COLO668 (cell line): ENCODE results near the gene SNRNP48.

Source experiments
- DNase-seq: peaks from one replicate; lab custom pipeline; 2025; ENCODE audit not compliant: unreplicated experiment; lab: John Stamatoyannopoulos, UW

SNRNP48 gene

DNA sequence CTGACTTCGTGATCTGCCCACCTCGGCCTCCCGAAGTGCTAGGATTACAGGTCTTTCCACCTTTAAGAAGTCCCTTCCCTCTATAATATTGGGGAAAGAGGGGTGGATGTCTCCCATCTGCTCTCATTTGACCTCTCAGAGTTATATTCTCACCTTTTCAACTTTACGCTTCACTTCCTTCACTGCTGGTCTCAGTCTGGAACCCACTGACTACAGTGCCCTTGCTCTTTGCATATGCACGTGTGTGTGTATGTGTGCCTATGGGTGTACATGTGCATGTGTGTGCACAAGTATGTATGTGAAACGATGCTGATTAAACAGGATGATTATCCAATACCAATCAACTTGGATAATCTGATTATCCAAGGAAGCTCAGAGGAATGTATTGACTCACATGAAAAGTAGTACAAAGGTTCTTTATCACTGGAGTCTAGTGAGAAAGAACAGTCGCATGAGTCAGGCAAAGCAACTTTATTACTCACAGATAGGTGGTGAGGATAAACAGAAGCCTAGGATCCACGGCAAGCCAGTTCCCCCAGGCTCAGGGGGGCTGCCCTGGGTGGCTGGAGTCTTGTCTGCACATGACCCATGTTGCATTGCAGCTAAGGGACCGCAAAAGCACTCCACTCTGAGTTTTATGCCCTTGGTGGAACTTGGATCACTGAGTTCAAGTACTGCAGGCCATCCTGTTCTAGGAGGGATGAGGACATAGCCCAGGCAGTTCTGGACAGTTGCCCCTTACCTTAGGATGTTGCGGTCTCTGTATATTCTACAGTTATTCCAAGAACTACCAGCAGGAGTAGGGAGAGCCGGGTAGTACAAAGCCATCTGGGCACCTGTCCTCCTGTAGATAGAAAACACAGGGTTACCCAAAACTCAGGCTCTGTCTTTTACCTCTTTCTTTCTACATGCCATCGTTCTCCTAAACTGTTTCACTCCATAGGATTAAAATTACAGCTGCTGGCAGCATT lies 50.9 kb downstream of the SNRNP48 start:
- DNase-seq: no peak

DNA sequence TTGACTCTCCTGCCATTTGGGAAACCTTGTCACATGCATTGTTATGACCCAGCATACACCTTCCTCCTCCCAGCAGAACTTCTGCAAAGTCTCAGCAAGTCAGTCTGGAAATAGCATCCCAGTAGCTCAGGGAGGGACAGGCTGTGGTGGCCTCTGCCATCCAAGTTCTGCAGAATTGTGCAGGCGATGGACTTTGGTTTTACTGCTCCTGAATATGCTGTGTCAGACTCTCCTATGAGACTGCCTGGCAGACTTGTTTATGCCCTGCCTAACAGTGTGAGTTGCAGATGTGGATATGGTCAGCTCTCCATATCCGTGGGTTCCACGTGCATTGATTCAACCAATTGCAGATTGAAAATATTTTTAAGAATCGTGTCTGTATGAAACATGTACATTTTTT lies 52.8 kb downstream of the SNRNP48 start:
- DNase-seq: no peak

DNA sequence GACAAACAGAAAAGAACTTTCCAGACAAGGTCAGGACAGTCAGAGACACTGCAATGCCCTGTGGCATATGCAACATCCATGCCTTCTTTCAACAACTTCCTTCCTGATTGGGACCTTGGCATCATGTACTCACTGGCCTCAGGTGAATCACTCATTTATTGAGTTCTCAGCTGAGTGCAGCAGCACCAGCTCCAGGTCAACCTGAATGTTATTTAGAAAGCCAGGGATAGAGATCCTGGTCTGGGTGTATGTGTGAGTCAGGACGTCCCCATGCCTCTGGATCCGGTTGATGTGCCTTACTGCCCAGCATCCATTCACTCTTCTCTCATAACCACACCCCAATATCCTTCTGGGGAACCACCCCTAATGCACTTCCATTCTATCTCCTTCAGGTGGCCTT lies 54.4 kb downstream of the SNRNP48 start:
- DNase-seq: no peak

DNA sequence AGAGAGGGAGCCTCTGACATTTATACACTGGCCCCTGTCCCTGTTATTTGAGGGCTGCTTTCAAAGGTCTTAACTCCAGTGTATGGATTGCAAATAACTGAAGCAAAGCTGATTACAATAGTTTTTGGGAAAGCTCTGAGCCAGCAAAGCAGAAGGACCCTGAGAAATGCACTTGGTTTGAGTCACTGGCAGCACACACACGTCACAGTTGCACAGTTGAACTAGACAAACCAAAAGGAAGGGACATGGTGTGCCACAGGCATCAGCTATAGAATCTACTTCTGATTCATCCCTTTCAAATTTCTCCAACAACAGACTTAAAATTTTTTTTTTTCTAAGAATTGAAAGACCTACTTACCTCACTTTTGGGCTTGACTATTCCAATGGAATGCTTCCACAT lies 56.4 kb downstream of the SNRNP48 start:
- no peak for DNase-seq

DNA sequence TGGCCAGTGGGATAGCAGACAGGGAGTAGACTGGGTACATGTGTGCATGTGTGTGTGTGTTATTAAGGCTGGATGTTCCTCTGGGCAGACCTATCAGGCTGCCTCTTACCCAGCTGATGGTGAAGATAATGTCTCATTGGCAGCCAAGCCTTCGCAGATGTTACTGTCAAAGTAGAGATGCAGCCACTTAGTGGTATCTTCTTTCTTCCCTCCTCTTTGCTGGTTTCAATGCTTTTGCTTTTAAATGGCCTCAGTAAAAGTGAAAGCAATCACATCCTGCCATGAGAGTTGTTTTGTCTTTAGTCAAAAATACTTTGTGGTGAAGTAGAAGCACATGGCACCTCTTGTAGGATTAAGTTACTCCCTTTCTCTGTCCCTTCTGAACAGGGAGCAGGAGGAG lies 57.5 kb downstream of the SNRNP48 start:
- DNase-seq: no peak

DNA sequence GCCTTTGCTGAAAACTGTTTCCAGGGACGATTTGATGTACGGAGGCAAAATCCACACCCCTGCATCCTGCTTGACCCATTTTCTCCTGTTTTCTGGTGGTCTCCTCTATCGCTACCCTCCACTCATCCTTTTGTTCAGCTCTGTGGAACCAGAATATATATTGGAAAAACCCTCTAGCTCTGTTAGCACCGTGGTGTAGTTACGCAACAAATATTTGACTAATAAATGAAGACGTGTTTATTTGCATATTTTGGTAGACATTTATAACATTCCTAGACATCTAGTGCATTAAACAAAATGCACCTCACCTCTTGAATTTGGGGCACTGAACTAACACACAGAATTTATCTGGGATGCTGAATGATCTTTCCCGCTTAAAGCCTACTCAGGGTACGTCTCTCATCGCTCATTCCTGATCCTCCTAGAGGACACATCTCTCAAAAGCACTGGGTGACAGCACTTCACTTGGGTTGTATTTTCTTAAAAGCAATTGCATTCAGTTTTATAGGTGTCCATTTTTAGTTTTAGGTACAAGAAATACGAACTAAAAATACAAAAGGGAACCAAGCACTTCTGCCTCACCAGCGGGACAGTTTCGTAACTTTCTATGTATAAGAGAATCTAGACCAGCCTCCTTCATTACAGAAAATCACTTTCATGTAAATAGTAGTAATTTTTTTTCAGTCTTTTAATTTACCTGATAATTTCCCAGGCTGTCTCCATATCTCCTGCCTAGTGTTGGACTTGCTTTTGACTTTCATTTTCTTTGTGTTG lies 59.2 kb downstream of the SNRNP48 start:
- no peak for DNase-seq

DNA sequence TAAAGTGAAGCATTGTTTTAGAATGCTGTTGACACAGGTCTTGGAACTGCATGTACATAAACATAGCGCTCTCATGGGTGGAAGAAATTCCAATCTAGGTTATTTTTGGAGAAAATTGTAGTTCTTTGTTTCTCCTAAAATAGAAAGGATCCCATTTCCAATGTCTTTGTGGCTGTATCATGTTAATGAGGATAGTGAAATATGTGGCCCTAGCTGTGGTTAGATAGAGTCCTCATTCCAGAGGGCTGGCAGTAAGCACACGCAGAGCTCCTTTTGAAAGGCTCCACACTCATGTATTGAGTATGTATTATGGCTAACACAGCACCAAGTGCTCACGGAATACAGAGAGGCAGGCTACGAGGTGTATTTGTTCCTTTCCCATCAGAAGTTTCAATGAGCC lies 60.9 kb downstream of the SNRNP48 start:
- DNase-seq: no peak

DNA sequence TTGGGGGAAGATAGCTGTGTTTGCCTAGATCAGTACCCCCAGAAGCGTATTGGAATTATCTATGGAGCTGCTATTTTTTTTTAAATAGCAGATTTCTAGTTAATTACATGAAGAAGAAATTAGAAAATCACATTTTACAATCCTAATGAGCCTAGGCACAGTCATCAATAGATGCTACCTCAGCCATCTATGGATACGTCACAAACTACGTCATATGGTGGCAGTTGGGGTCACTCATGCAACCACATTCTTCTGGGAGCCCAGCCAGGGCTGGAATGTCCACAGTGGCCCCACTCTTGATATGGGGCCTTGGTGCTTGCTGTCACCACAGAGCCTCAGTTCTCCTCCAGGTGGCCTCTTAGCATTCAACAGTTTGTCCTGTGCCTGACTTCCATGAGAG lies 63.0 kb downstream of the SNRNP48 start:
- no peak for DNase-seq

DNA sequence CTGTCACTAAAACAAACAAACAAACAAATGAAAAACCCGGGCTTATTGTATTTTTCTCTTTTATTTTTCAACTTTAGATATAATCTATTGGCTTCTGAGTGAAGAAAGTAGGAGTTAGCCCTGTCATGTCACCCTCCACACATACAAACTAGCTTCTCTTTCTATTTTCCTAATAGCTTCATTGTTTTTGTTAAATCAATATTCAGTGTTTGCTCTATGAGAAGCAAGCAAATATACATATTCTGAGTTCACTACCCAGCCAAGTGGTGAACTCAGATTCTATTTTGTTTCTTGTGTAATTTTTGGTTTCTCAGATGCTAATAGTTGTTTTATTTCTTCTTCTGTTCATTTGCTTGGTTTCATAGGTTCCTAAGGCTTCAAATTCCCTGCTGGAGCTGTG lies 66.4 kb downstream of the SNRNP48 start:
- no peak for DNase-seq

DNA sequence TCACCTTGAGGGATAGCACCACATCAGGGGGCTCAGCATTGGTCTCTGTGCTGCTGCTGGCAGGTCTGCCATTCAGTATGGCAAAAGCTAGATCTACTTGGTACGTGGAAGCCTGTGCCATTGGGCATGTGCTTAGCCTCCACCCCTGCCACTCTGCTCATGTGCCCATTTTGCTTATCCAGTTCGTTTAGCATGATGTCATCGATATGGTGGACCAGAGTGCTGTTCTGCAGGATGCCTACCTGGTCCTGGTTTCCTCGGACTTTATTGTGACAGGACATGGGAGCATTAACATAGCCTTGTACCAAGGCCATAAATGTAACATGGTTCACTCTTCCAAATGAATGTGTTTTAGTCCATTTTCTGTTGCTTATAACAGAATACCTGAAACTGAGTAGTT lies 68.5 kb downstream of the SNRNP48 start:
- DNase-seq: no peak

DNA sequence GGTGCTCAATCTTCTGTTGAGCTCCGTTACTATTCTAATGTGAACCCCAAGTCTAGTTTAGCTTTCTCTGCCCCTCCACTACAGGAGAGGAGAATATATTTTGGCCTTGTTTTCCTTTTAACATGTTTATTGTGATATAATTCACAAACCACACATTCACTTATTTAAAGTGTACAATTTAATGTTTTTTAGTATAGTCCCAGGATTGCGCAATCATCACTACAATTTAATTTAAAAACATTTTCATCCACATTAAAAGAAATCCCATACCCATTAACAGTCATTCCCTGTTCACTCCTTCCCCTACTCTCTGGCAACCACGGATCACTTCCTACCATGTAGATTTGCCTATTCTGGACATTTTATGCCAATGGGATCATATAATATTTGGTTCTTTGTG lies 71.4 kb downstream of the SNRNP48 start:
- DNase-seq: no peak
